ENCODE data around the gene THAP3.

Gene THAP3

DNA sequence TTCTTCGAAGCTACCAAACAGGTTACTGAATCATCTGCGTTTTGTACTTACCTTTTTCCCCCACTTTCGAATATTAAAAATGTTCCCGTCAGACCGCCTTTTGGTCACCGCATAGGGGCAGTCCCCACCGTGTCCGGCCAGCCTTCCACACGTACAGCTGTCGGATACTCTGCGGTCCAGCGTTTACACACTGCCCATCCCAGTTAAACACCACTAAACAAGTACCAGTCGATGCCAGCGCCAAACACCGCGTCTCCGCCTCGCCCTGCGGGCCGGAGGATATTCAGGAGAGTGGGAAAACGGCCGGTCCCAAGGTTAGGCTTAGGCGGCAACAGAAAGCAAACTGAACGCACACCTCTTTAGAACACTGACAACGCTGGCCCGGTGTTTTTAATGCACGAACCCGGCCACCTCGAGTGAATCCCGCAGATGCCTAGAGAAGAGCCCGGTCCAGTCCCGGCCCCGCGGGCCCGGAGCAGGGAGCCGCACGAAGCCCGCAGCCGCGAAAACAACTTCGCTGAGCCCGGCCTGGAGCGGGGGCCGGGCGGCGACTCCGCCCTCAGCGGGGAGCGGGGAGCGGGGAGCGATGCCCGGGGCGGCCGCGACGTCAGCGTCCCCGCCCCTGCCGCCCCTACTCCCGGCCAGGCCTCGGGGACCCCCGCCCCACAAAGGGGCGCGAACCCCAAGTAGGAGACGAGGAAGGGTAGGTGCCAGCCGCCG is 11.9 kb upstream of the THAP3 start:
- peak; percentile 60 for DNase-seq (ENCODE audit: low spot score)

- DNase-seq (ENCODE audit: low spot score): peak; percentile 98
Observed at GRCh38 chr1:6613361-6614018, 11.2 kb upstream of the THAP3 start, which contains the start of gene PHF13. Gene PHF13, plus strand, starts transcription at chr1:6613731. Its CDS starts 336 bp downstream, at chr1:6614067.

DNA sequence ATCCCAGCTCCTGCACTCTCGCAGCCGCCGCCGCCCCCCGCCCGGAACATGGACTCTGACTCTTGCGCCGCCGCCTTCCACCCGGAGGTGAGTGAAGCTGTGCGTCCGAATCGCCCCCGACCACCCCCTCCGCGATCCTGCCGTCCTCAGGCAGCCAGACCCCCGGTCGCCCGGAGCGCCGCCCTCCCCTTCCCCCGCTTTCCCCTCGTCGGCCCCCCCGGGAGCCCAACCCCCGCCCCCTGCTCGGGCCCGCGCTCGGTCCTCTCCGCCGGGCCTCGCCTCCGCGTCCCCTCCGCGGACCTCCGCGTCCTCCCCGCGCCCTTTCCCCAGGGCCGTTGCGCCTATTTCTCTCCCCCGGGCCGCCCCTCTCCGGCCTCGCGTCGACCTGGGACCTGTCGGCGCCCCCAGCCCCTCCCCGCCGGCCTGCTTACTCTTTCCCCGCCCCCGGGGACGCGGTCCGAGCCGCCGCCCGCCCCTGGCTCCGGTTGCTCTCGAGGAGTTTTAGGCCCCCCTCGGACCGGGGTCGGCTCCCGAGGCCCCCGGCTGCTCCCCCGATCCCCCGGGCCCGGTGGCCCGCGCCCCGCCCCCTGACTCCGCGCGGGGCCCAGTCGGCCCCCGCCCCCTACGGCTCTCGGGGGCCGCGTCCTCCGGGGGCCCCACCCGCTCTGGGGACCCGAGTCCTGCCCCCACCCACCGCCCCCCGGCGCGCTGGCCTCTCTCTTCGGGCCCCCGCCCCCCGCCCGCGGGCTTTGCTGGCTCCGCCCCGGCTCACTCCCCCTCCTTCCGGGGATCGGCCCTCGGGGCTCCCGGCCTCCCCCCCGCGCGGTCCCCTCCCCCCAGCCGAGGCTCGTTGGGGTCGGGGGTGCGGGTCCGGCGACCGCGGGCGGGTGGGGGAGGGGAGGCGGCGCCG is 10.4 kb upstream of the THAP3 start:
- DNase-seq (ENCODE audit: low spot score): no peak

- DNase-seq (ENCODE audit: low spot score): no peak
Observed at GRCh38 chr1:6614929-6615785, 9.5 kb upstream of the THAP3 start.

- DNase-seq (ENCODE audit: low spot score): no peak
Observed at GRCh38 chr1:6619045-6619444, 5.6 kb upstream of the THAP3 start.

- DNase-seq (ENCODE audit: low spot score): no peak
Observed at GRCh38 chr1:6621429-6622391, 3.0 kb upstream of the THAP3 start.

GRCh38 chr1:6622396-6623152 is 2.1 kb upstream of the THAP3 start:
- DNase-seq (ENCODE audit: low spot score): no peak

DNA sequence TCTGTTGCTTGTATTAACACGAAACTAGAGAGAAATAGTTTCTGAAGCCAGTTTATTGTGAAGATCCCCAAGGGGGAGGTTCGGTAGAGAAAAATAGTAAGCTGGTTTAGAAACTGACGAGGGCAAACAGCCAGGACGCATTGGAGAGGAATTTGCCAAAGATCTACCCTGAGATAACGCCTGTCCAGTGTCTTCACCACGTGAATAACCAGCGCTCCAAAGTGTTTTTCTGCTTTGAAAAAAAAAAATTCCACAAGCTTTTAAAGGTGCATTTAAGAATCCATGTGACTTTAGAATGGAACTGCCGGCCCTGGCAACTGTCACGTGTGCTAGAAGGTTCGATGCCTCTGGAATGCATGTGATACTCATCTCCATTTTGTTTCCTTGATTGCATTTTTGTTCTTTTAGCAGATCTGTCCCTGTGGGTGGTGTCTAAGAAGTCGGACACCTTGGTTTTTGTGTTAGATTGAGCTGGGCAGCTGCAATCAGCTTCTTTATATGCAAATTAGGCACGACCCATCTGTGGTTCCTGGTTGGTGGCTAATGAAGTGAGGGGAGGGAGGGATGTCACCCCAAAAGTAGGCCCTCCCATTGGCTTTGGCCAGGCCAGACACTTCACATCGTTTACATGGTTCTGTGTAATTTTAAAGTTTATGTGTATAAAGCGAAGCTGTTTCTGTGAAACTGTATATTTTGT is 1.3 kb upstream of the THAP3 start:
- no peak for DNase-seq (ENCODE audit: low spot score)

GRCh38 chr1:6625584-6626149 is 999 bp downstream of the THAP3 start:
- DNase-seq (ENCODE audit: low spot score): no peak

GRCh38 chr1:6627031-6627430 is 2.4 kb downstream of the THAP3 start:
- no peak for DNase-seq (ENCODE audit: low spot score)

DNA sequence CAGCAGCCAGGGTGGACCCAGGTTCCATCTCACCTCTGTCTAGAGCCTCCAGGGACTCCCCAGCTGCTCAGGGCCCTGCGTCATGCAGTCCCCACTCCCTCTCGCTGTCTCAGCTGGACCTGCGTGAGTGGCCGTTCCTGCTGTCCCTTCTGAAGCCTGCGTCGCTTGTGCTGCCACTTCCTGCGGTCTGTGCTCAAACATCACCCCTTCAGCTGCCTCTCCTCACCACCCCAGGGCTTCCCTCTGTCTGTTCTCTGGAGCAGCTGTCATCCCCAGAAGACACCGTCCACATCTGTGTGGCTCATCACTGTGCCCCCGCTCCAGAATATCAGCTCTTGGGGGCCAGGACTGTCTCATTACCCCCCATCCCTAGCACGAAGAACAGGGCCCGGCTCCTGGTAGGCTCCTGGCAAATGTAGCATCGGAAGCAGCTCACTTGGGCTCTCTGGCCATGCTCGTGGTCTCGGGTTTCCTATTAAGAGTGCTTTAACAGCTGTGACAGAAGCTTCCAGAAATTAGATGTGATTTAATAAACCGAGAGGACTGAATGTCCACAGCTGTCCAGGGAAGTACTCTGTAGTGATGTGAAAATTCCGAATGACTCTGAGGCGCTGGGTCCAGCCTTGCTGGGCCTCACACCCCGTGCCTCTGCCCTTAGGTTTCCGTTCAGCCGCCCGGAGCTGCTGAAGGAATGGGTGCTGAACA is 3.3 kb downstream of the THAP3 start:
- DNase-seq (ENCODE audit: low spot score): no peak

DNA sequence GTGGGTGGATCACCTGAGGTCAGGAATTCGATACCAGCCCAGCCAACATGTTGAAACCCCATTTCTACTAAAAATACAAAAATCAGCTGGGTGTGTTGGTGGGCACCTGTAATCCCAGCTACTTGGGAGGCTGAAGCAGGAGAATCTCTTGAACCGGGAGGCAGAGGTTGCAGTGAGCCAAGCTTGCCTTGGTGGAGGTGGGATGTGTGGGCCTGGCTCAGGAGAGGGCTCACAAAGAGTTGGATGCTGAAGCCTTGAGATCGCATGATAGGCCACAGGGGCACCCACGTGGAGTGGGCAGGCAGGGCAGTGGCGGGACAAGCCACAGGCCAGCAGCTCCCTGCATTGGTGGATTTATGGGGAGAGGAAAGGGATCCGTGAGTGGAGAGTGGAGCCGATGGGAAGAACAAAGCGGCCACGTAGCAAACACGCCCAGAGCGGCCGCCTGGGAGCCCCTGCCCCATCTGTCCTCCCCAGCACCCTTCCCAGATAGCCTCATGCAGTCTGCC is 4.4 kb downstream of the THAP3 start:
- no peak for DNase-seq (ENCODE audit: low spot score)

- DNase-seq (ENCODE audit: low spot score): no peak
Observed at GRCh38 chr1:6630027-6630426, 5.4 kb downstream of the THAP3 start.

DNA sequence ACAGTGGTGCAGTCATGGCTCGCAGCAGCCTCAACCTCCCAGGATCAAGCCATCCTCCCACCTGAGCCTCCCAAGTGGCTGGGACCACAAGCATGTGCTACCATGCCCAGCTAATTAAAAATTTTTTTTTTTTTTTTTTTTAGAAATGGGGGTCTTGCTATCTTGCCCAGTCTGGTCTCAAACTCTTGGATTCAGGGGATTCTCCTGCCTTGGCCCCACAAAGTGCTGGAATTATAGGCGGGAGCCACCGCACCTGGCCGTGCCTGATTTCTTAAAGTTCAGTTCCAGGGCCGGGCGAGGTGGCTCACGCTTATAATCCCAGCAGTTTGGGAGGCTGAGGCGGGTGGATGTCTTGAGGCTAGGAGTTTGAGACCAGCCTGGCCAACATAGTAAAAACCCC is 6.4 kb downstream of the THAP3 start:
- no peak for DNase-seq (ENCODE audit: low spot score)

DNA sequence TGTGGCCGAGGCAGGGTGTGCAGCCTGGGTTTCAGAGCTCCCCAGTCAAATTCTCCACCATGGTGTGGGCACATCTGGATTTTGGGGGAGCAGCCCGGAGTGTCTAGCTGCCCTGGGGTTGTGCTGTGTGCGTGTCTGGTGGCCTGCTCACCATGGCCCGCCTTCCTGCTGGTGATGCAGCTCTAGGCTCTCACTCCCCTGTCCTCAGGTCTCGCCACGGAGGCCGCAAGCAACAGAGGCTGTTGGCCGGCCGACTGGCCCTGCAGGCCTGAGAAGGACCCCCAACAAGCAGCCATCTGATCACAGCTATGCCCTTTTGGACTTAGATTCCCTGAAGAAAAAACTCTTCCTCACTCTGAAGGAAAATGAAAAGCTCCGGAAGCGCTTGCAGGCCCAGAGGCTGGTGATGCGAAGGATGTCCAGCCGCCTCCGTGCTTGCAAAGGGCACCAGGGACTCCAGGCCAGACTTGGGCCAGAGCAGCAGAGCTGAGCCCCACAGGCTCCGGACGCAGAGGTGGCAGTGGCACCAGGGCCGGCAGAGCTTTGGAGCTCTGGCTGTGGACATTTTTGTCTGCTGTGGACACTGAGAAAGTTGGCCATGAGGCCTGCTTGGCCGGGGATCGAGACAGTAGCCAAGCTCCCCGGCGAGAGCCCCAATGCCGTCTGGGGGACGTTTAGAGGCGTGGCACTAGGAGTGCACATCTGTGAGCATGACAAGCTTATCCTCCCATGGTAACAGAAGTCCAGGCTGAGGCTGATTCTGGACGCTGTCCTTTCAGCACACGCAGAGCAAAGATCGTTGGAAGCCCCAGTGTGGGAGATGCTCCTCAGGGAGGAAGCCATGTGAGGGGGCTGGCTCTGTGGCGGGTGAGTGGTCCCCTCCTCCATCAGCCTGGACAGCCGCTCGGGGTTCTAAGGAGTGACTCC is 8.2 kb downstream of the THAP3 start:
- no peak for DNase-seq (ENCODE audit: low spot score)

DNA sequence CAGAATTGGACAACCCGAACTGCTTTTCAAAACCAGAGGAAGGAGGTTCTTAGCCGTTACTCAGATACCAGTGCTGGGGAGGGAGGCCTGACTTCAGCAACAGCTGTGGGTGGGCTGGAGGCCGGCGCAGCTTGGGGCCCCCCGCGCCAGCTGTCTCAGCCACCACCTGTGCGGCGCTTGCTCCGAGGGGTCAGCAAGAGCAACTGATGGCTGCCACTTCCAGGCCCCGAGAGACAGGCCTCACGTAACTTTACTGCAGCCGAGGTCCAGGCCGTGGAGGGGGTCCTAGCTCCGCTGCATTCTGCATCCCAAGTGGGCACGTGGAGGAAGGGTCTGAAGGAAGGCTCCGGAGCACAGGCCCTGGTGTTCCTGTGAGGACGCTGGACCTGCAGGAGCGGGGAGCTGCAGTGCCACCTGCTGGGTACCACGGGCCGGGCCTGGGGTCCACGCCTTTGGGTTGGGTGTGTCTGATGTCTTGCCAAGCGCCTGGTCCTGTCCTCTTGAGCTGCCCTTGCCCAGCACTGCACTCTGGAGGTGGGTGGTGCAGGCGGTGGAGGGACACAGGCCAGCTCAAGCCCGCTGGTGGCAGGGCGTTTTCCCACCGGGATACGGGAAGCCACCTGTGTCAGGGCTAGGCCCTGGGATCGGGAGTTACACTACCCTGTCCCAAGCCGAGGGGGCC is 9.8 kb downstream of the THAP3 start:
- DNase-seq (ENCODE audit: low spot score): peak; percentile 34

All from cerebellar cortex (tissue), 1 donor.